CD4-positive, alpha-beta T cell treated with Interleukin-15 for 4 hours (primary cell): Measurements from ENCODE around the gene PHYKPL.
"Not testable (repeated sequence)": the region's sequence is repeated elsewhere in the genome, so short reads cannot be mapped to it uniquely, and the experiment has no call there.

ENCODE experiments used
- DNase-seq: peaks from one replicate; pipeline ENCODE4 v3.0.0-alpha.2; 2020; ENCODE audit warnings: low spot score

Gene PHYKPL

GRCh38 chr5:178207183-178207916 lies 25.3 kb downstream of the PHYKPL start:
- no peak for DNase-seq

- DNase-seq: peak; percentile 7
These were observed 26.2 kb downstream of the PHYKPL start for GRCh38 chr5:178206166-178207101.

- DNase-seq: no peak
These were observed 26.9 kb downstream of the PHYKPL start for GRCh38 chr5:178205749-178206047.

GRCh38 chr5:178204935-178205748 lies 27.5 kb downstream of the PHYKPL start:
- peak; percentile 71 for DNase-seq

GRCh38 chr5:178204182-178204934 lies 28.2 kb downstream of the PHYKPL start, which contains the start of gene HNRNPAB:
Gene HNRNPAB, plus strand, starts transcription at chr5:178204533. Its CDS starts 305 bp downstream, at chr5:178204838.
- DNase-seq: peak; percentile 95

GRCh38 chr5:178203670-178204181 lies 28.9 kb downstream of the PHYKPL start:
- no peak for DNase-seq

GRCh38 chr5:178202541-178202940 lies 30.1 kb downstream of the PHYKPL start:
- no peak for DNase-seq

GRCh38 chr5:178201927-178202235 lies 30.7 kb downstream of the PHYKPL start:
- no peak for DNase-seq

- no peak for DNase-seq
These were observed 31.2 kb downstream of the PHYKPL start for GRCh38 chr5:178201221-178201926.

- no peak for DNase-seq
These were observed 32.8 kb downstream of the PHYKPL start for GRCh38 chr5:178199581-178200434.

- no peak for DNase-seq
These were observed 33.9 kb downstream of the PHYKPL start for GRCh38 chr5:178198706-178199105.

- DNase-seq: not testable (repeated sequence)
These were observed 34.5 kb downstream of the PHYKPL start for GRCh38 chr5:178198151-178198550.

- DNase-seq: no peak
These were observed 35.6 kb downstream of the PHYKPL start for GRCh38 chr5:178196986-178197385.

GRCh38 chr5:178196281-178196812 lies 36.3 kb downstream of the PHYKPL start:
- DNase-seq: no peak

- DNase-seq: no peak
These were observed 38.6 kb downstream of the PHYKPL start for GRCh38 chr5:178194026-178194425.

GRCh38 chr5:178193251-178193809 lies 39.3 kb downstream of the PHYKPL start:
- no peak for DNase-seq

GRCh38 chr5:178192787-178193186 lies 39.8 kb downstream of the PHYKPL start:
- no peak for DNase-seq

- no peak for DNase-seq
These were observed 40.4 kb downstream of the PHYKPL start for GRCh38 chr5:178192244-178192643.

- no peak for DNase-seq
These were observed 40.9 kb downstream of the PHYKPL start for GRCh38 chr5:178191661-178192060.
